HG02642 (cell line): ENCODE results near the gene RCBTB1.
A peak's percentile ranks its signal among the peaks of the same experiment; 100 is the strongest.
"Not testable (repeated sequence)": the region's sequence is repeated elsewhere in the genome, so short reads cannot be mapped to it uniquely, and the experiment has no call there.

Source experiments
- ATAC-seq: cut with Tn5 transposase; IDR thresholded peaks from one replicate; pipeline ENCODE4 v1.9.1; 2021; ENCODE audit warnings: mild to moderate bottlenecking; ENCODE audit not compliant: unreplicated experiment, poor library complexity

The RCBTB1 gene

GRCh38 chr13:49606747-49607648 is 21.6 kb upstream of the RCBTB1 start:
- ATAC-seq = peak; percentile 94

GRCh38 chr13:49604570-49604969 is 19.2 kb upstream of the RCBTB1 start:
- no peak for ATAC-seq

- ATAC-seq = not testable (repeated sequence)
Observed at GRCh38 chr13:49602615-49603014, 17.3 kb upstream of the RCBTB1 start.

- no peak for ATAC-seq
Observed at GRCh38 chr13:49602005-49602404, 16.6 kb upstream of the RCBTB1 start.

GRCh38 chr13:49597043-49597641 is 11.8 kb upstream of the RCBTB1 start:
- ATAC-seq = no peak

GRCh38 chr13:49596221-49596620 is 10.9 kb upstream of the RCBTB1 start:
- no peak for ATAC-seq

- no peak for ATAC-seq
Observed at GRCh38 chr13:49594576-49594975, 9.2 kb upstream of the RCBTB1 start.

- ATAC-seq = not testable (repeated sequence)
Observed at GRCh38 chr13:49593876-49594275, 8.5 kb upstream of the RCBTB1 start.

GRCh38 chr13:49590714-49591113 is 5.4 kb upstream of the RCBTB1 start:
- not testable (repeated sequence) for ATAC-seq

- ATAC-seq = no peak
Observed at GRCh38 chr13:49587311-49587847, 2.0 kb upstream of the RCBTB1 start.

- no peak for ATAC-seq
Observed at GRCh38 chr13:49586717-49587116, 1.4 kb upstream of the RCBTB1 start.

GRCh38 chr13:49584771-49585182 is 581 bp downstream of the RCBTB1 start:
- peak; percentile 10 for ATAC-seq

- no peak for ATAC-seq
Observed at GRCh38 chr13:49580980-49581680, 4.2 kb downstream of the RCBTB1 start.

- ATAC-seq = no peak
Observed at GRCh38 chr13:49579501-49579900, 5.9 kb downstream of the RCBTB1 start.

- ATAC-seq = no peak
Observed at GRCh38 chr13:49571299-49572240, 13.8 kb downstream of the RCBTB1 start.

- ATAC-seq = no peak
Observed at GRCh38 chr13:49569993-49570689, 15.2 kb downstream of the RCBTB1 start.

GRCh38 chr13:49567491-49567890 is 17.9 kb downstream of the RCBTB1 start:
- ATAC-seq = no peak

GRCh38 chr13:49566461-49566860 is 18.9 kb downstream of the RCBTB1 start:
- ATAC-seq = no peak

GRCh38 chr13:49565461-49565860 is 19.9 kb downstream of the RCBTB1 start:
- ATAC-seq = not testable (repeated sequence)
